Mammary epithelial cell (primary cell): ENCODE results near the gene USP44.

Experiments used
- CTCF ChIP-seq, 2 donors: IDR thresholded peaks in 1 of 2; conservative IDR thresholded peaks in 1 of 2; 2 replicates each; pipeline ENCODE4 v1.5.1; 2011 to 2012; ENCODE audit warnings: inconsistent platforms in 2 of 2, low read length in 2 of 2, mild to moderate bottlenecking in 2 of 2, control low read depth in 1 of 2, low read depth in 1 of 2; ENCODE audit not compliant: insufficient read depth in 1 of 2; ENCODE audit errors: extremely low read depth in 1 of 2
- EZH2 ChIP-seq: IDR thresholded peaks from 2 replicates; pipeline ENCODE4 v1.6.1; 2012; ENCODE audit warnings: low read length, inconsistent platforms, borderline replicate concordance

GRCh38 chr12:95548539-95549391, 2.5 kb downstream of the USP44 start:
- TF ChIP-seq CTCF (conservative IDR thresholded peaks at IDR 0.05 in 1 of 2, IDR thresholded peaks at IDR 0.05 in 1 of 2; ENCODE audit: extremely low read depth in 1 of 2, insufficient read depth in 1 of 2, low read depth in 1 of 2, low read length in 2 of 2) = no peak
- TF ChIP-seq EZH2 = no peak
